Activated CD8-positive, alpha-beta memory T cell treated with anti-CD3 and anti-CD28 coated beads, Interleukin-2, amount 50 U/mL, for 4 hours (primary cell): ENCODE measurements around the gene ZBED6.
"Not testable (repeated sequence)": the region's sequence is repeated elsewhere in the genome, so short reads cannot be mapped to it uniquely, and the experiment has no call there.

Source experiments
- DNase-seq: peaks from one replicate; pipeline ENCODE4 v3.0.0-alpha.2; 2020

ZBED6 gene

DNA sequence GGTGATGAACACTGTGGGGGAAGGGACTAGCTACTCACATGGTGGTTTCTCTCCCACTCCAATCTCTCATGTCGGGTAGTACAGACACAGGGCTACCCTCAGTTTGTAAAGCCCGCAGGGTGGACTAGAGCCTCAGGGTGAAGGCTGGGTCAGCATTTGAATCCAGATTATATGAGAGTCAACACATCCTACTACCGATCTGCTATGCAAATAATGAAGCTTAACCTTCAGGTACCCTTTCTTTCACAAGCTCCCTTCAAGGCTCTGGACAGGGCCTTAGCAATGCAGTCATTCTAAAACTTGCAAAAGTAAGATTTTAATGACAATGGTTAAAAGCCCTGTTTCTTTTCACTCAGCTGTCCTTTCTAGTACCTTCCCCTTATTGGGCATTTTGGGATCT, 5.5 kb upstream of the ZBED6 start:
- DNase-seq = no peak

DNA sequence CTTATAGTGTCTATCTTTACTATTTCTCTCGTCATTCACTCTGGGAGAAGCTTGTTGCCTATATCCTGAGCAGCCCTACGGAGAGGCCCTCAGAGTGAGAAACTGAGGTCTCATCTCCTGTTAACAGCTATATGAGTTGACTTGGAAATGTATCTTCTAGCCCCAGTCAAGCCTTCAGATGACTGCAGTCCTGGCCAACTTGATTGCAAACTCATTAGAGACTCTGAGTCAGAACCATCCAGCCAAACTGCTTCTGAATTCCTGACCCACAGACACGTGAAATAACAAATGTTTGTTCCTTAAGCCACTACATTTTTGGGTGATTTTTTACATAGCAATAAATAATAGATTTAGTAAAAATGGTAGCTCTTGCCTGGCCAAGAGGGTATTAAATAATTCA, 3.9 kb upstream of the ZBED6 start:
- DNase-seq = no peak

DNA sequence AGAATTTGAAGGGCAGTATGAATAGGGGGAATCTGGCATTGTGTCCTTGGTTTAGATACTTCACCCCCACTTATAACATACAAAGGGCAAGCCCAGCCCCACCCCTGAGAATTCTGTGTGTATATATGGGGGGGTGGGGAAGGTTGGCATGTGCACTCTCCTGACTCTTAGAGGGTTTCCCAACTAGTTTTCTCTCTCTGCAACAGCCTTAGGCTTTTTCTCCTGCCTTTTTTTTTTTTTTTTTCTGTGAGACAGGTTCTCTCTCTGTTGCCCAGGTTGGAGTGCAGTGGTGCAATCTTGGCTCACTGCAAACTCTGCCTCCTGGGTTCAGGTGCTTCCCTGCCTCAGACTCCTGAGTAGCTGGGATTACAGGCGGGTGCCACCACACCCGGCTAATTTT, 2.9 kb upstream of the ZBED6 start:
- no peak for DNase-seq

DNA sequence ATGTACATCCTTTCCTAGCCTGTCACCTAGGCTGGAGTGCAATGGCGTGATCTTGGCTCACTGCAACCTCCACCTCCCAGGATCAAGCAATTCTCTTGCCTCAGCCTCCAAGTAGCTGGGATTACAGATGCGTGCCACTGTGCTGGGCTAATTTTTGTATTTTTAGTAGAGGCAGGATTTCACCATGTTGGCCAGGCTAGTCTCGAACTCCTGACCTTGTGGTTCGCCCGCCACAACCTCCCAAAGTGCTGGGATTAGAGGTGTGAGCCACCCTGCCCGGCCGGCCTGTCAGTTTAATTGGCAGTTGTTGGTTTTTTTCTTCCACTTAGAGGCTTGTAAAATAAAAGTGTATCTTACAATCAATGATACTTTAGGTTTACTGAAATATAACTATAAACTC, 1.9 kb upstream of the ZBED6 start:
- not testable (repeated sequence) for DNase-seq

DNA sequence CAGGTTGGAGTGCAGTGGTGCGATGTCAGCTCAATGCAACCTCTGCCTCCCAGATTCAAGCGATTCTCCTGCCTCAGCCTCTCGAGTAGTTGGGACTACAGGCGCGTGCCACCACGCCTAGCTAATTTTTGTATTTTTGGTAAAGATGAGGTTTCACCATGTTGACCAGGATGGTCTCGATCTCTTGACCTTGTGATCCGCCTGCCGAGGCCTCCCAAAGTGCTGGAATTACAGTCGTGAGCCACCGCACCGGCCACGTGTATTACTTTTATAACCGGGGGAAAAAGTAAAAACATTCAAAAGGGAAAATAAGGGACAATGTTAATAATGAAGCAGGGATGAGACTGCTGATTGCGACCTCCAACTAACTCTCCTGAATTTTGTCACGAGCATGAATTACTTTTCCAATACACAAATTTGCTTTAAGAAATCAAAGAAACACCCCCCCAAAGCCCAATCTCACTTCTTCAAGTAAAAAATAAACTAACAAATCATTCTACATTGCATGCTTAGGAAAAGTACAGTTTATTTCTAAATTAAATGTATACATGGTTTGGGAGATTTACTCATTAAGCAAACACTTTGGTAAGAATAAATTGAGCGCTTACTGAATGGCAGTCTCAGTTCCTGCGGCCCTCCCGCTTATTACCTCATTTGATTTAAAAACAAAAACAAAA, 521 bp upstream of the ZBED6 start:
- no peak for DNase-seq

DNA sequence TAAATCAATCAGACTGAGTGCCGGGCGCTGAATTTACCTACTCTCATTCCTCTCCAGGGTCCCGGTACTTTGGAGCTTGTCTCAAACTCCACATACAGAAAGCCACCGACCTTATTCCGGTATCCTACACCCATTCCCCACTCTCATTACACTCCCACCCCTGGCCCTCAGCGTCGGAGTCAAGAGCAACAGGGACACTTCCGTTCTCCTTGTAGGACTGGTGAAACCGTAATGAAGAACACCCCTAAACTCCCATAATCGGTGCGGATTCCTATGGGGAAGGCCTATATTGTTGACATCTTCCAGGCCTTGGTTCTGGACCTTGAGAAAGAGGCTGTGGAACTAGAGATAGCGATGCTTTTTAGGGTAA, 798 bp downstream of the ZBED6 start:
- no peak for DNase-seq

DNA sequence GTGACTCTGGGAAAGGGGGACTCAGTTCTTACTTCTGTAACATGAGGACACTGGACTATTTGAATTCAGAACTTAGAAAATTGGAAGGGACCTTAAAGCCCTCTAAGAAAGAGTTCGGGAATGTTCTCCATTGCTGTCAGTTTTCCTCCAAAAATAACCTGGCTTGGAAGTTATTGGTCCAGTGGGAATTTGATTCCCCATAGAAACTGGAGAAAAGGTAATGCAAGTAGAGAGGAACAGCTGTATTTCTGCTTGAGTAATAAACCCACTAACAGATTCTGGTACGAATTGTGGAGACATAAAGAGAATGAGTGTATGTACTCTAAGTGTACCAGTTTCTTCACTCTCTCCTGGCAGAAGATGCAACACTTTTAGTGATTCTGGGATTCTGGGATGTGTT, 1.8 kb downstream of the ZBED6 start:
- no peak for DNase-seq

DNA sequence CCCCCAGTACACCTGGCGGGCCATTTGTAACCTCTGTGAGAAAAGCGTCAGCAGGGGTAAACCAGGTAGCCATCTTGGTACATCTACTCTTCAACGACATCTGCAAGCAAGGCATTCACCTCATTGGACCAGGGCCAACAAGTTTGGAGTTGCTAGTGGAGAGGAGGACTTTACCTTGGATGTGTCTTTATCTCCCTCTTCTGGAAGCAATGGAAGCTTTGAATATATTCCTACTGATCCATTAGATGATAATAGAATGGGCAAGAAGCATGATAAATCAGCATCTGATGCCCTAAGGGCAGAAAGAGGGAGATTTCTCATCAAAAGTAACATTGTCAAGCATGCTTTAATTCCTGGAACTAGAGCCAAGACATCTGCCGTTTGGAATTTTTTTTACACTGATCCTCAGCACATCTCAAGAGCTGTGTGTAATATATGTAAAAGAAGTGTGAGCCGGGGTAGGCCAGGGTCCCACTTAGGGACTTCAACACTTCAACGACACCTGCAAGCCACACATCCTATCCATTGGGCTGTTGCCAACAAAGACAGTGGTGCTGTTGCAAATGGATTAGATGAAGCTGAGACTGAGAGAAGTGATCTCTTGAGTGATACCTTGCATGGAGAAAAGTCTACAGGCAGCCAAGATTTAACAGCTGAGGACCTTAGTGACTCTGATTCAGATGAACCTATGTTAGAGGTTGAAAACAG, 2.7 kb downstream of the ZBED6 start:
- DNase-seq = no peak

DNA sequence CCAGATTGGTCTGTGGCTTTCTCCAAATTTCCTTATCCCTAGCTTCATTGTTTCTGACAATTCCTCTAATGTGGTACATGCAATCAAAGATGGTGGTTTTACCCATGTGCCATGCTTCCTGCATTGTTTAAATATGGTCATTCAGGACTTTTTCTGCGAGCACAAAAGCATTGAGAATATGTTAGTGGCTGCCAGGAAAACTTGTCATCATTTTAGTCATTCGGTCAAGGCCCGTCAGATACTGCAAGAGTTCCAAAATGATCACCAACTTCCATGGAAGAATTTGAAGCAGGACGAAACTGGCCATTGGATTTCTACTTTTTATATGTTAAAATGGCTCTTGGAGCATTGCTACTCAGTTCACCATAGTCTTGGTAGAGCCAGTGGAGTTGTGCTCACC, 3.7 kb downstream of the ZBED6 start:
- DNase-seq = no peak

DNA sequence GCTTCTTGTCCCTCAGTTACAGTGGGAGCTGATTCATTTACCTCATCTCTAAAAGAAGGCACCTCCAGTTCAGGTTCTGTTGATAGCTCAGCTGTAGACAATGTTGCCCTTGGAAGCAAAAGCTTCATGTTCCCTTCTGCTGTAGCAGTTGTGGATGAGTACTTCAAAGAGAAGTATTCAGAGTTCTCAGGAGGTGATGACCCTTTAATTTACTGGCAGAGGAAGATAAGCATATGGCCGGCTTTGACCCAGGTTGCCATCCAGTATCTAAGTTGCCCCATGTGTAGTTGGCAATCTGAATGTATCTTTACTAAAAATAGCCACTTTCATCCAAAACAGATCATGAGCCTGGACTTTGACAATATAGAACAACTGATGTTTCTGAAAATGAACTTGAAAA, 4.5 kb downstream of the ZBED6 start:
- DNase-seq = no peak

DNA sequence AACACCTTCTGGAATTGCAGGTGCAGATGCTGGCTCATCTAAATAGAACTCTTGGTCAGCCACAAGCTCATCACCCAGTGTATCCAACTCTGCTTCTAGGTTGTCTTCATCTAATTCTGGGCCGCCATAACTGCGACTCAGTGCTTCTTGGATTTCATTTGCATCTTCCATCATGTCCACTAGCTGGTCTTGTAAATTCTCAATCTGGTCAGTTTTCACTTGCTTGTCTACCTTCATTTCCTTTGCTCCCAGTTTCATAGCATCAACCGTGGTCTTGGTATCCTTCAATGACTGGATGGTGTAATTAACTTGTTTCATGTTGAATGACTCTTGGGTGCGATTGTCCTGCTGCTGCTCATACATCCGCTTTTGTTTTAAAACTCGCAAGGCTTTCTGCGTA, 10.3 kb downstream of the ZBED6 start:
- no peak for DNase-seq

DNA sequence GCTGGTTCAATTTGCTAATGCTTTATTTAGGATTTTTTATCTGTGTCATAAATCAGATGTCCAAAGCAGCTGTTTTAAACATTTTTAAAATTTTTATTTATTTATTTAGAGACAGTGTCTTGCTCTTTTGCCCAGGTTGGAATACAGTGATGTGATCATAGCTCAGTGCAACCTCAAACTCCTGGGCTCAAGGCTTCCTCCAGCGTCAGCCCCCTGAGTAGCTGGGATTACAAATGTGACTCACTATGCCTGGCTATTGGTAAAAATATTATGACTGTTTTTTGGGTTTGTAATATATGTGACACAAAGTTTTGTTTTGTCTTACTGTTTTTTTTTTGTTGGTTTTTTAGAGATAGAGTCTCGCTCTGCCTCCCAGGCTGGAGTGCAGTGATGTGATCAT, 11.8 kb downstream of the ZBED6 start:
- DNase-seq = no peak

DNA sequence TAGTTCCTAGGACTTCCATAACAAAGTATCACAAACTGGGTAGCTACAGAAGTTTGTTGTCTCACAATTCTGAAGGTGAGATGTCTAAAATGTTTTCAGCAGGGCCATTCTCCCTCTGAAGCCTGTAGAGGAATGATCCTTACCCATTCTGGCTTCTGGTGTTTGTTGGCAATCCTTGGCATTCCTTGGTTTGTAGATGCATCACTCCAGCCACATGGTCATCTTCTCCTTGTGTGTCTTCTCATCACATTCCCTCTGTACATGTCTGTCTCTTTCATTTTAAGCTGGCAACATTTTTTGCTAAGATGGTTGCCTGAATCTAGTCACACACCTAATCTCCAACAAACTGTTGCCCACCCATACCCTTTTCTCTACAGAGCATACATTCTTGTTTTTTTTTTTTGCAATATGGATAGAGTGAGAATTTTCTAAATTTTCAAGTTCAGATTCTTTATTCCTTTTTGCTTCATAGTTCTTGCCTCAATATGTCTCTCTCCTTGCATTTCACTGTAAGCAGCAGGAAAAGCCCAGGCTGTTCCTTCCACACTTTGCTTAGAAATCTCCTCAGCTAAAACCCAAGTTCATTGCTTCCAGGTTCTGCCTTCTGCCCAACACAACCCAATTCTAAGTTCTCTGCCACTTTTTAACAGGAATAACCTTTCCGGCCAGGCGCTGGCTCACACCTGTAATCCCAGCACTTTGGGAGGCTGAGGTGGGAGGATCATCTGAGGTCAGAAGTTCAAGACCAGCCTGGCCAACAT, 18.3 kb downstream of the ZBED6 start:
- no peak for DNase-seq

DNA sequence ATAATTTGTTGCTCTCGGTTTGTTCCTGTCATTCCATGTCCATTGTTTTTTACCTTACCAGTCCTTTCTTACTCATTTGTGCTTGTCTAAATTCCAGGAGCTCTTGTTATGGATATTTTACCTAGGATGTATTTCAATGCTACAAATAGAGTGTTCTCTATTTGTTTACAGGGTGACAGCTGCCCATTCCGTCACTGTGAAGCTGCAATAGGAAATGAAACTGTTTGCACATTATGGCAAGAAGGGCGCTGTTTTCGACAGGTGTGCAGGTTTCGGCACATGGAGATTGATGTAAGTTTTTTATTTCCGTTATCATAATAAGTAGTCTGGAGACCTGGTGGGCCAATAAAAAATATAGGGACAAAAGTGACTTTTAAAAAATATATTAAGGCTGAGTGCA, 23.0 kb downstream of the ZBED6 start:
- no peak for DNase-seq

DNA sequence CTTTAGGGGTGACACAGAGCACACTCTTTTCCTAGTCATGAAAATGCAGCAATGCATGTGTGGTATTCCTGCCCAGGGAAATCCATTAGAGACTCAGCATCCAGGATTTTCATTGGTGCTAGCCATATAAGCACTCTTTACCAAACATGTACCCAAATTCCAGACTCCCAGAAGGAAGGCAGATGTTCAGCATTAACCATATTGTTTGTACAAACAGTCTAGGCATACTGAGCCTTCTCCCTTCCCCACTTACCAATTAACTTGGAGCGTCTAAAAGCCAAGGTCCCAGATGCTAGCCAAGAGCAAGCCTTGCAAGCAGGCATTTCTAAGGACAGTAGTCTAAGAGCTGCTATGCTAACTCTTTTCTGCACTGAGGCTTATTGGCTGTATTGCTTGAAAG, 27.9 kb downstream of the ZBED6 start:
- DNase-seq = no peak

DNA sequence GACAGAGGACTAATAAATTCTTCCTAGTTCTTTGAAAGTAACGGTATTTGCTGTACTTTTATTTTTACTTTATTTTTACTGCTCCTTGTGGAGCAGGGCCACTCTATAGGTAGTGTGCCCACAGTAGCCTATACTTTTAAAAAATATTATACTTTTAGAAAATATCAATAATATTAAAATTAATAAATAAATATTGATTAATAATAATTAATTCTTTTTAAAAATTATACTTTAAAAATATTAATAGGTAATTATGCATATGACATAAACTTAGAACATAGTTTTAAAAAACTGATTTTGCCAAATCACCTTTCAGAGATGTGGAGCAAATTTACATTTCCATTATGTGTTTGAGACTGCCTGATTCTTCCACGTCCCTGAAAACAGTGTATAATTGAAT, 30.8 kb downstream of the ZBED6 start:
- DNase-seq = no peak

DNA sequence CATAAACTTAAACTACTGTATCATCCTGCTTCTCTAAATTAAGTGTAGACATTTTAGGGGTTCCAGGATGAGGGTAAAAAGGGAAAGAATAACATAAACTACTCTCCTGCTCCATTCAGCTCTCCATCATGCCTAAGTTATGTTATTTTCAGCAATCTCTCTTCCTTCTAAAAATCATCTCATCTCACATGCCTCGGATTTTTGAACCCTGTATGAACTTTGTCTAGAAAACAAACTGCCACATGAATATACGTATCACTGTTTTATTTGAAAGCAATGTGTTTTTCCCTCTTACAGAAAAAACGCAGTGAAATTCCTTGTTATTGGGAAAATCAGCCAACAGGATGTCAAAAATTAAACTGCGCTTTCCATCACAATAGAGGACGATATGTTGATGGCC, 32.6 kb downstream of the ZBED6 start:
- no peak for DNase-seq

DNA sequence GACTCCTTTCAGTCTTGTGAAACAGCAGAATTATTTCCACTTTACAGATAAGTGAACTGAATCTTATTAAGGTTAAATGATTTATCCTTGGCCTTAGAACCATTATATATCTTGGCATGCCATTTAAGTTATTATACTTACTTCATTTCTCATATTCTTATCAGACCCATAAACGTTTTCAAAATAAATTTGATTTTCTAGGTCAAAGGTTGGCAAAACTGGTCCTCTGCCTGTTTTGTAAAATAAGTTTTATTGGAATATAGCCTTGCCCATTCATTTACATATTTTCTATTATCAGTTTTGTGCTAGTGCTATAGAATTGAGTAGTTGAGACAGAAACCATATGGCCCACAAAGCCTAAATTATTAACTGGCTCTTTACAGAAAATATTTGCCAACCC, 33.1 kb downstream of the ZBED6 start:
- DNase-seq = no peak

DNA sequence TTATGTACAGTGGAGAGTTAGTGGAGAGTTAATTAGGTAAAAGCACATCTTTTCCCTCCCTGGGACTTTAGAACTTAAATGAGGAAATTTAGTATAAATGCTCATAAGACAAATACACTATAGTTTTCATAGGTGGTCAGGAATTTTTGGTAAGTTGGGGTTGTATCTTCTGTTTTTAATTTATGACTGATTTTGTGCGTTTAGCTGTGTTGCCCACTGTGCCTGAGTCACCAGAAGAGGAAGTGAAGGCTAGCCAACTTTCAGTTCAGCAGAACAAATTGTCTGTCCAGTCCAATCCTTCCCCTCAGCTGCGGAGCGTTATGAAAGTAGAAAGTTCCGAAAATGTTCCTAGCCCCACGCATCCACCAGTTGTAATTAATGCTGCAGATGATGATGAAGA, 33.8 kb downstream of the ZBED6 start:
- not testable (repeated sequence) for DNase-seq

DNA sequence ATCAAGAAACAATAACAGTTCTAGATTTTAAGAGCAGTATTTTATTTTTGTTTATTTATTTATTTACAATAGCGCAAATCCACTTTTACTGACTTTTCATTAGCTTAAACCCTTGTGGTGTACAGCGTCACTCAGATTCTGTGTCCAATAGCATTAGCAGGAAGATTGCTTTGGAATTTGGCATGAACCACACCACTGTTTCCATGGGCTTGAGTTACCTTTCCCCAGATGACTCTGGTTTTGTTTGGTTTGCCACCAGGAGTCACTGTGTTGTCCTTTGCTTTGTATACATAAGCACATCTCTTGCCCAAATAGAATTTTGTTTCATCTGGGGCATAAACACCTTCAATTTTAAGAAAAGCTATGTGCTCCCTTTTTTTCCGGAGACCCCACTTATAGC, 40.1 kb downstream of the ZBED6 start:
- no peak for DNase-seq

DNA sequence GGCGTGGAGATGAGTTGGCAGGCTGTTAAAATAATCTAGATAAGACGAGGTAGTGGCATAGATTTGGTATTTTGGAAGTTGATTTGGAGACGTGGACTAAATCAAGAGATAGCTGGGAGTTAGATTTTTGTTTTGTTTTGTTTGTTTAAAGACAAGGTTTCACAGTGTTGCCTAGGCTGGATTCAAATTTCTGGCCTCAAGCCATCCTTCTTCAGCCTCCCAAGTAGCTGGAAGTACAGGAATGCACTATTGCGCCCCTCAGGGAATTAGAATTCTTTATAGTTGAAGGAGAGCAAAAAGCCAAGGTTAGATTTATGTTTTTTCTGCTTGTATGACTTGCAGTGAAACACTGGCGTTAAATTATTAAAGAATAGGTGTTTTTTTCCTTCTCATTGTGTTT, 43.7 kb downstream of the ZBED6 start:
- no peak for DNase-seq

DNA sequence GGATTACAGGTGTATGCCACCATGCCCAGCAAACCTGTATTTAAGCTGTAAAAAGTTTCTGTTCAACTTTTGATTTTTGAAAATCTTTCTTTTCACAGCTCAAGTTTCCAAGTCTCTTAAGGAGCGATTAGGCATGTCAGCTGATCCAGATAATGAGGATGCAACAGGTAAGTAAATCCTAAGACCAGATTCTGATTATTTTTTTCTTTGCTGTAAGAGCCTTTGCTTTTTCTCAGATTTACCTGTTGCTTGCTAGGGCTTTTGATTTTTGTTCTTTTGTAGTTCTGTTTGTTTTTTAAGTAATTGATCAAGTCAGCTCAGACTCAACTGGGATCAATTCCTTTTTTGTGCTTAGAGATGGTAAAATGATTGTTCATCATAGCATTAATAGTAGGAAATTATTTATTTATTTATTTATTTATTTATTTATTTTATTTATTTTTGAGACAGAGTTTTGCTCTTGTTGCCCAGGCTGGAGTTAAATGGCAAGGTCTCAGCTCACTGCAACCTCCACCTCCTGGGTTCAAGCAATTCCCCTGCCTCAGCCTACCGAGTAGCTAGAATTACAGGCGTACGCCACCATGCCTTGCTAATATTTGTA, 44.9 kb downstream of the ZBED6 start:
- no peak for DNase-seq

DNA sequence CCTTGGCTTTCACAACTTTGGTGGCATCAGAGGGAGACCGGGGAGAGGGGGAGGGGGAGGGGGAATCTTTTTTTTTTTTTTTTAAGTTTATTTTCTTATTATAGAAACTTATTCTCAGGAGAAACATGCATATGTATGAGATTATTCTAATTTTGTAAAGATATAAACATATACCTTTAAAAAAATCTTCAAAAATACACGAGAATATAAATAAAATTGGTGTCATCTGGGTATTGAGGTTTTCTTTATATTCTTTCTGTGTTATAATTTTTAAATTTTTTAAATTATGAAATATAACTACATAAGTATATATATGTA, 47.1 kb downstream of the ZBED6 start:
- no peak for DNase-seq

DNA sequence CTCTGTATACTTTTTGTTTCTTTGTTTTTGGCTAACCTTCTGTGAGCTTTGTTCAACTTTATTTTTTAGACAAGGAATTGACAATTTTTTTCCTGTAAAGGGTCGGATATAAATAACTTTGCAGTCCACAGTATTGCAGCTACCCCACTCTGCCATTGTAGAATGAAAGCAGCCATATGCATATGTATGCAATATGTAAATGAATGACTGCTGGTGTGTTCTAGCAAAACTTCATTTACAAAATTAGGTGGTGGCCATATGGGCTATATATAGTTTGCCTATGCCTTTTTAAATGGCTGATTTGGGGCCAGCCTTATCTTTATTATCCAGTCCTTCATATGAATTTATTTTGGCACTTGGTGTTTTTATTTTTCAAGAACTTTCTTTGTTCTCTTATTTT, 48.0 kb downstream of the ZBED6 start:
- no peak for DNase-seq
